NCI-H2107 treated with DMSO at 0.1 percent for 48 hours (cell line): ENCODE data around the gene GABARAPL2.

Experiments
- DNase-seq: peaks from one replicate; lab custom pipeline; 2025; ENCODE audit not compliant: unreplicated experiment; lab: John Stamatoyannopoulos, UW

The GABARAPL2 gene

GRCh38 chr16:75552951-75553350, 13.2 kb upstream of the GABARAPL2 start:
- no peak for DNase-seq

- DNase-seq, result peak; percentile 79
These were observed 10.9 kb upstream of the GABARAPL2 start for GRCh38 chr16:75555213-75555706.

GRCh38 chr16:75555707-75556430, 10.3 kb upstream of the GABARAPL2 start, which contains the start of gene TMEM231:
TMEM231 (minus strand) TSS chr16:75556252; CDS start chr16:75556209, 43 bp downstream.
- peak; percentile 77 for DNase-seq

- no peak for DNase-seq
These were observed 9.7 kb upstream of the GABARAPL2 start for GRCh38 chr16:75556431-75556950.

- DNase-seq, result no peak
These were observed 7.3 kb upstream of the GABARAPL2 start for GRCh38 chr16:75558846-75559401.

- no peak for DNase-seq
These were observed 6.4 kb upstream of the GABARAPL2 start for GRCh38 chr16:75559564-75560372.

- no peak for DNase-seq
These were observed 539 bp upstream of the GABARAPL2 start for GRCh38 chr16:75565640-75566039.

GRCh38 chr16:75566758-75567255, 628 bp downstream of the GABARAPL2 start:
- DNase-seq, result no peak

GRCh38 chr16:75567911-75568310, 1.7 kb downstream of the GABARAPL2 start:
- no peak for DNase-seq

- DNase-seq, result no peak
These were observed 4.4 kb downstream of the GABARAPL2 start for GRCh38 chr16:75570396-75571065.

- DNase-seq, result no peak
These were observed 6.8 kb downstream of the GABARAPL2 start for GRCh38 chr16:75572864-75573542.

GRCh38 chr16:75573955-75574354, 7.8 kb downstream of the GABARAPL2 start:
- DNase-seq, result no peak

GRCh38 chr16:75575958-75576357, 9.8 kb downstream of the GABARAPL2 start:
- DNase-seq, result no peak

- no peak for DNase-seq
These were observed 10.2 kb downstream of the GABARAPL2 start for GRCh38 chr16:75576384-75576811.

- DNase-seq, result no peak
These were observed 12.0 kb downstream of the GABARAPL2 start for GRCh38 chr16:75578212-75578611.

GRCh38 chr16:75578725-75579124, 12.5 kb downstream of the GABARAPL2 start:
- no peak for DNase-seq

- DNase-seq, result no peak
These were observed 13.2 kb downstream of the GABARAPL2 start for GRCh38 chr16:75579281-75579834.

GRCh38 chr16:75584108-75584507, 17.9 kb downstream of the GABARAPL2 start:
- no peak for DNase-seq

GRCh38 chr16:75588716-75589115, 22.5 kb downstream of the GABARAPL2 start:
- DNase-seq, result no peak

GRCh38 chr16:75589306-75589705, 23.1 kb downstream of the GABARAPL2 start:
- DNase-seq, result no peak
